ENCODE measurements around the gene PURA. TPM values are rescaled to one million over a fixed set of nuclear protein-coding genes. Genes with fewer than 3 reads are reported as not detected.

PURA gene
- total and polyA plus RNA-seq, 2 donors from 2014 or later: 4.7 to 31.6 TPM

DNA sequence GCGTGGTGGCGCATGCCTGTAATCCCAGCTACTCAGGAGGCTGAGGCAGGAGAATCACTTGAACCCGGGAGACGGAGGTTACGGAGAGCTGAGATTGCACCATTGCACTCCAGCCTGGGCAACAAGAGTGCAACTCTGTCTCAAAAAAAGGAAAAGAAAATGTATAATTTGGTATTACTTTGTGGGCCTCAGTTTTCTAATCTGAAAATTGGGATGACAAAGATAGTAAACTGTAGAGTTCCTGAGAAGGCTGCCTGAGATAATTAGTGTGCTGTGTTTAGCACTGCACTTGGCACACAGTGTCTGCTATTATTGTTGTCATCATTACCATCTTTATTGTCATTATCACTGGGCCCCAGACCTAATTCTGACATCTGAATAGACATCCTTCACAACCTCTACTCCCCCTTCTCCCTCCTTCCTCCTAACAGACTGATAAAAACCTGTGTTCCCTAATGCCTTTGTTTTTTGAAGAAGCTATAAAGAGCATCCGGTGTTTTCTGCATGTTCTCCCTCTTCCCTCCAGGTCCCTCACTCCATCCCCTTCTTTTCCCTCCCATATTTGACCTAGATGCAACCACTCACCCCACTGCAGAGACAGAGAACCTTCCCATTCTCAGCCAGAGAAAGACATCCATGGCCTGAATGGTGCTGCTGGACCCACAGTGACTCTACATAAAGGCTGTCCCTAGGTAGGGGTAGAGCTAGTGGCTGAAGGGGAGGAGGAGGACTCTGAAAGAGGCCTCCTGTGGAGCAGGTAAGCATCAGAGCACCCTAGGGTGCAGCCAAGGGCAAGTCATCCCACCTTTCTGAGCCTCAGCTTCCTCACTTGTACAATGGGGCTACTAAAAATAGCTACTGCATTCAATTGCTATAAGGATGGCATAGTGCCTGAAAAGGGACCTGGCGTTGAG is 45.4 kb downstream of the PURA start:
- DNase-seq (no peak), FAIRE-seq (no peak)
- intact Hi-C loops (cut with DNase I): loop anchor here (5.0 kb wide), 1 partner anchor 87 kb away; no protein-coding TSS in a partner anchor

DNA sequence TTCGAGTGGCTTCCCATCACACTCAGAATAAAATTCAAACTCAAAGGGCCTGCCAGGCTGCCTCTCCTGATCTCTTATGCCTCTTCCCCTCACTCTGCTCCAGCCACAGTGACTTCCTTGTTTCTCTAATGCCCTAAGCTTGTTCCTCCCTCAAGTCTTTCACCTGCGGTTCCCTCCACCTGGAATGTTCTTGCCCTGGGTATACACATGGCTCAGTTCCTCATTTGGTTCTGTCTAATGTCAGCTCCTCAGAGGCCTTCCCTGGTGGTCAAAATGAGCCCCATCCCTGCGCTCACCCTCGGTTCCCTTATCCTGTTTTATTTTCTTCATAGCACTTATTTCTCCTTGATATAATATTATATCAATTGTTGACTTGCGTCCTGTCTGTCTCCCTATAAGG is 48.4 kb downstream of the PURA start:
- no peak overlapping the region for H3K9ac ChIP-seq (ENCODE audit: low read length in 3 of 3)
- TF ChIP-seq, protein P1, sequence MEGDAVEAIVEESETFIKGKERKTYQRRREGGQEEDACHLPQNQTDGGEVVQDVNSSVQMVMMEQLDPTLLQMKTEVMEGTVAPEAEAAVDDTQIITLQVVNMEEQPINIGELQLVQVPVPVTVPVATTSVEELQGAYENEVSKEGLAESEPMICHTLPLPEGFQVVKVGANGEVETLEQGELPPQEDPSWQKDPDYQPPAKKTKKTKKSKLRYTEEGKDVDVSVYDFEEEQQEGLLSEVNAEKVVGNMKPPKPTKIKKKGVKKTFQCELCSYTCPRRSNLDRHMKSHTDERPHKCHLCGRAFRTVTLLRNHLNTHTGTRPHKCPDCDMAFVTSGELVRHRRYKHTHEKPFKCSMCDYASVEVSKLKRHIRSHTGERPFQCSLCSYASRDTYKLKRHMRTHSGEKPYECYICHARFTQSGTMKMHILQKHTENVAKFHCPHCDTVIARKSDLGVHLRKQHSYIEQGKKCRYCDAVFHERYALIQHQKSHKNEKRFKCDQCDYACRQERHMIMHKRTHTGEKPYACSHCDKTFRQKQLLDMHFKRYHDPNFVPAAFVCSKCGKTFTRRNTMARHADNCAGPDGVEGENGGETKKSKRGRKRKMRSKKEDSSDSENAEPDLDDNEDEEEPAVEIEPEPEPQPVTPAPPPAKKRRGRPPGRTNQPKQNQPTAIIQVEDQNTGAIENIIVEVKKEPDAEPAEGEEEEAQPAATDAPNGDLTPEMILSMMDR (IDR thresholded peaks at IDR 0.05; ENCODE audit: borderline replicate concordance, extremely low read depth, insufficient read depth): no peak
- H3K27ac ChIP-seq (ENCODE audit: low read depth in 2 of 2, low read length in 2 of 2): no peak overlapping the region
- H3K4me3 ChIP-seq (ENCODE audit: low read length in 3 of 3): no peak overlapping the region
- H3K36me3 ChIP-seq (ENCODE audit: control insufficient read depth in 2 of 3, insufficient read depth in 3 of 3, low read length in 3 of 3): no peaks in the 10 kb centered on the region
- no peaks in the 10 kb centered on the region for H3K27me3 ChIP-seq (ENCODE audit: control insufficient read depth, insufficient read depth, low read length)
- FAIRE-seq: no peak
- H3K4me1 ChIP-seq (ENCODE audit: control insufficient read depth in 2 of 3, insufficient read depth in 2 of 3, low read depth in 1 of 3, low read length in 3 of 3): peaks cover 0 to 8% (median 0%) of the 10 kb centered on the region in 3 donors
- no peak for DNase-seq
- no peaks in the 10 kb centered on the region for H3K9me3 ChIP-seq (ENCODE audit: control insufficient read depth in 2 of 3, insufficient read depth in 1 of 3, low read length in 3 of 3)
- intact Hi-C loops (cut with DNase I): no loop called here

More for the DNA sequence above, 45.4 kb downstream of the PURA start:
- Histone ChIP-seq H3K27ac (ENCODE audit: low read depth in 2 of 2, low read length in 2 of 2) (no peak overlapping the region), H3K36me3 (ENCODE audit: control insufficient read depth in 2 of 3, insufficient read depth in 3 of 3, low read length in 3 of 3) (no peaks in the 10 kb centered on the region), H3K27me3 (ENCODE audit: control insufficient read depth, insufficient read depth, low read length) (no peaks in the 10 kb centered on the region), H3K9me3 (ENCODE audit: control insufficient read depth in 2 of 3, insufficient read depth in 1 of 3, low read length in 3 of 3) (no peaks in the 10 kb centered on the region), H3K4me1 (ENCODE audit: control insufficient read depth in 2 of 3, insufficient read depth in 2 of 3, low read depth in 1 of 3, low read length in 3 of 3) (peaks cover 0 to 2% (median 0%) of the 10 kb centered on the region in 3 donors), H3K4me3 (ENCODE audit: low read length in 3 of 3) (no peak overlapping the region), H3K9ac (ENCODE audit: low read length in 3 of 3) (no peak overlapping the region)
- TF ChIP-seq, protein P1 (IDR thresholded peaks at IDR 0.05; ENCODE audit: borderline replicate concordance, extremely low read depth, insufficient read depth): no peak

DNA sequence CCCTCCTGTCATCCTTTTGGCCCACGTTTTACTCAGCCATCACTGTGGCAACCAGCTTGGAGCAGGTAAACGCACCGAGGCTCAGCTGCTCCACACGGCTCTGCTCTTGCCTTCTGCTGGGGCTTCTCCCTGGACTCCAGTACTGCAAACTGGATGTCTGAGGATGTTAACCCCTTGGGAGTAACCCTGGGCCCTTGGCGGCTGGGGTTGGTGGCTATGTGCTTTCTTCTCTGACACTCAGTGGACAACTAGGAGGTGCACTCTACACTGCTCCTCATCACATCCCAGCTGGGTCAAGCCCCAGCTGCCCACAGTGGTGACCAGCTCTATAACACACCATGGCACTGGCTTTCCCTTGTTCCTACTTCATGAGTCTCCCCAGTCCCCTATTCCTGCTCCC is 48.9 kb downstream of the PURA start:
- no peaks in the 10 kb centered on the region for H3K9me3 ChIP-seq (ENCODE audit: control insufficient read depth in 2 of 3, insufficient read depth in 1 of 3, low read length in 3 of 3)
- no peak for FAIRE-seq
- no peak overlapping the region for H3K27ac ChIP-seq (ENCODE audit: low read depth in 2 of 2, low read length in 2 of 2)
- TF ChIP-seq, protein P1 (IDR thresholded peaks at IDR 0.05; ENCODE audit: borderline replicate concordance, extremely low read depth, insufficient read depth): no peak
- DNase-seq: no peak
- H3K36me3 ChIP-seq (ENCODE audit: control insufficient read depth in 2 of 3, insufficient read depth in 3 of 3, low read length in 3 of 3): no peaks in the 10 kb centered on the region
- no peak overlapping the region for H3K4me3 ChIP-seq (ENCODE audit: low read length in 3 of 3)
- no peaks in the 10 kb centered on the region for H3K27me3 ChIP-seq (ENCODE audit: control insufficient read depth, insufficient read depth, low read length)
- H3K4me1 ChIP-seq (ENCODE audit: control insufficient read depth in 2 of 3, insufficient read depth in 2 of 3, low read depth in 1 of 3, low read length in 3 of 3): peaks cover 0 to 8% (median 0%) of the 10 kb centered on the region in 3 donors
- intact Hi-C loops (cut with DNase I): no loop called here
- H3K9ac ChIP-seq (ENCODE audit: low read length in 3 of 3): no peak overlapping the region

All from kidney (tissue), 14 donors.